ENCODE data around the gene ROCK2. TPM values are rescaled to one million over a fixed set of nuclear protein-coding genes. Genes with fewer than 3 reads are reported as not detected.
A peak's percentile ranks its signal among the peaks of the same experiment; 100 is the strongest.

ROCK2 gene
- total and polyA plus RNA-seq, 2 of the 13 experiments (the other 11 are each of a cell fraction or from before 2014, with no cell fraction given): 38.1 to 119 TPM

- TF ChIP-seq ZNF362 (CRISPR knock-in tag; IDR thresholded peaks at IDR 0.05; ENCODE audit: borderline replicate concordance): peak; percentile 89
- TF ChIP-seq ZNF280D (CRISPR knock-in tag; IDR thresholded peaks at IDR 0.05): no peak
- no peak; the same call in 1 of the 2 replicates for TF ChIP-seq ZNF143 (CRISPR knock-in tag; IDR thresholded peaks at IDR 0.05)
- TF ChIP-seq ZBTB42 (CRISPR knock-in tag; IDR thresholded peaks at IDR 0.05): no peak
- TF ChIP-seq HOXA5 (CRISPR knock-in tag; IDR thresholded peaks at IDR 0.05): no peak
- TF ChIP-seq ZNF7 (CRISPR knock-in tag; IDR thresholded peaks at IDR 0.05): no peak
- TF ChIP-seq ATF7-NPFF (CRISPR knock-in tag; IDR thresholded peaks at IDR 0.05; ENCODE audit: low read depth): no peak
- no peak for TF ChIP-seq ZSCAN20 (CRISPR knock-in tag; IDR thresholded peaks at IDR 0.05; ENCODE audit: borderline replicate concordance)
- TF ChIP-seq ZNF747 (CRISPR knock-in tag; IDR thresholded peaks at IDR 0.05; ENCODE audit: borderline replicate concordance): 0 out of 2 replicates have a peak, but pooled peaks have one; percentile 49
- no peak for TF ChIP-seq ZBTB10 (CRISPR knock-in tag; IDR thresholded peaks at IDR 0.05; ENCODE audit: borderline replicate concordance)
- TF ChIP-seq HNF4A (CRISPR knock-in tag; IDR thresholded peaks at IDR 0.05): no peak
- no peak for TF ChIP-seq PRPF4 (IDR thresholded peaks at IDR 0.05; ENCODE audit: low read depth, low read length, poor library complexity, severe bottlenecking)
- TF ChIP-seq IRF9 (CRISPR knock-in tag; IDR thresholded peaks at IDR 0.05; ENCODE audit: borderline replicate concordance): no peak
- peak; percentile 41 for TF ChIP-seq ZFX (CRISPR knock-in tag; IDR thresholded peaks at IDR 0.05; ENCODE audit: low read depth)
- no peak for TF ChIP-seq SETDB1 (CRISPR knock-in tag; IDR thresholded peaks at IDR 0.05; ENCODE audit: borderline replicate concordance)
- TF ChIP-seq SMAD1 (CRISPR knock-in tag; IDR thresholded peaks at IDR 0.05; ENCODE audit: borderline replicate concordance, low read depth): no peak
- TF ChIP-seq ZFP37 (CRISPR knock-in tag; IDR thresholded peaks at IDR 0.05; ENCODE audit: borderline replicate concordance): 0 out of 2 replicates have a peak, but pooled peaks have one; percentile 52
- peak; percentile 0 for TF ChIP-seq TEAD3 (CRISPR knock-in tag; optimal IDR thresholded peaks at IDR 0.05; ENCODE audit: borderline replicate concordance)
- no peak for TF ChIP-seq FOXO1 (CRISPR knock-in tag; IDR thresholded peaks at IDR 0.05)
These were observed 19.6 kb upstream of the ROCK2 start (continued) for GRCh38 chr2:11363868-11364564.

Data from HepG2 (cell line).